Measurements from ENCODE around the gene MED29.

Gene MED29

DNA sequence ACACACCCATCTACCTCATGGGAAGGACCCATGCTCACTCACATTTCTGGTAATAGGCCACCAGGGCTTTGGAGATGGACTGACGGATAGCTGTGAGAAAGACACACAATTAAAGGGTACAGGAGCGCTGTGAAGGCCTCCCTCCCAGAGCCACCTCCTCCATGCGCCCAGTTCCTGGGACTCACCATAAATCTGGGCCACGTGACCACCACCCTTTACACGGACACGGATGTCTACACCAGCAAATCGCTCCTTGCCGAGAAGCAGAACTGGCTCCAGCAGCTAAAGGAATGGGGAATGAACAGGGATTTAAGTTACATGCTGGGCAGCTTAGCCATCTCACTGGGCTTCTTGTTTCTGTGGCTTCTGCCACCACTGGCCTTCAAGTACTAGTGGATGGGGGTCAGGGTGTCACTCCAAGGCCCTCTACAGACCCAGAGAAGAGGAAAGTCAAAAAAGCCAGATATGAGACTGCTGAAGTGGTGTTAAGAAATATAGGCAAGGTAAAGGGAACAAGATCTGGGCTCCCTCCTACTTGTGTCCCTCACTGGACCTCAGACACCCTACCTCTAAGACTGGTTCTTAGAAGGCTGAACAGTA is 42.4 kb downstream of the MED29 start:
- no peak for DNase-seq

DNA sequence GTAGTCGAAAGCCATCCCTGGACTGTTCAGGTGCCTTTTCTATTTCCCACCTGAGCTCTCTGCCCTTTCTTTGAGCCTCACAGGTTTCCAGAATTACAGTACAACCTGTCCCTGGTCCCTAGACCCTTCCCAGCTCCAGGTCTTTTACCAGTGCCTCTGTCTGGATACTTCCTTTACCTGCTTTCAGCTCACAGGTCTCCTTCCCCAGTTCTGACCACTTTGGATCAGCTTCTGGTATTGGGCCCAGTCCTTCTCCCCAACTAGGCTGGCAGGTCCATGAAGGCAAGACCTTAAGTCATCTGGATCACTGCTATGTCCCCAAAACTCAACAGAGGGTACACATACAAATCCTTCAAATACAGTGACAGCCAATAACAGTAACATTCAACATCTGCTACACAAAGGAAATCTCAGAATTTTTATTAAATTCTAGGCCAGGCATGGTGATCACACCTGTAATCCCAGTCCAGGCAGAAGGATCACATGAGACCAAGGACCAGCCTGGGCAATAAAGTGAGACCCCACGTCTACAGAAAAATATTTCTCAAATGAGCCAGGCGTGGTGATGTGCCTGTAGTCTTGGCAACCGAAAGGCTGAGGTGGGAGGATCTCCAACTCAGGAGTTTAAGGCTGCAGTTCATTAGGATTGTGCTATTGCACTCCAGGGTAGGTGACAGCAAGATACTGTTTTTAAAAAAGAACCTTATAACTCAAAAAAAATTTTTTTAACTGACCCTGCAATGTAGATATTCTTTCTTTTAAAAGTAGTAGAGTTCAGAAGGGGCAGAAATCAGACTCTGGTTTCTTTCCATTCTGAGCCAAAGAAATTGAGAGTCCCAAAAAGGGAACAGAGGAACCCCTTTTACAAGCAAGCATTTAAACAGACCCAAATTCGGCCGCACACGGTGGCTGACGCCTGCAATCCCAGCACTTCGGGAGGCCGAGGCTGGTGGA is 43.2 kb downstream of the MED29 start:
- DNase-seq, result no peak

DNA sequence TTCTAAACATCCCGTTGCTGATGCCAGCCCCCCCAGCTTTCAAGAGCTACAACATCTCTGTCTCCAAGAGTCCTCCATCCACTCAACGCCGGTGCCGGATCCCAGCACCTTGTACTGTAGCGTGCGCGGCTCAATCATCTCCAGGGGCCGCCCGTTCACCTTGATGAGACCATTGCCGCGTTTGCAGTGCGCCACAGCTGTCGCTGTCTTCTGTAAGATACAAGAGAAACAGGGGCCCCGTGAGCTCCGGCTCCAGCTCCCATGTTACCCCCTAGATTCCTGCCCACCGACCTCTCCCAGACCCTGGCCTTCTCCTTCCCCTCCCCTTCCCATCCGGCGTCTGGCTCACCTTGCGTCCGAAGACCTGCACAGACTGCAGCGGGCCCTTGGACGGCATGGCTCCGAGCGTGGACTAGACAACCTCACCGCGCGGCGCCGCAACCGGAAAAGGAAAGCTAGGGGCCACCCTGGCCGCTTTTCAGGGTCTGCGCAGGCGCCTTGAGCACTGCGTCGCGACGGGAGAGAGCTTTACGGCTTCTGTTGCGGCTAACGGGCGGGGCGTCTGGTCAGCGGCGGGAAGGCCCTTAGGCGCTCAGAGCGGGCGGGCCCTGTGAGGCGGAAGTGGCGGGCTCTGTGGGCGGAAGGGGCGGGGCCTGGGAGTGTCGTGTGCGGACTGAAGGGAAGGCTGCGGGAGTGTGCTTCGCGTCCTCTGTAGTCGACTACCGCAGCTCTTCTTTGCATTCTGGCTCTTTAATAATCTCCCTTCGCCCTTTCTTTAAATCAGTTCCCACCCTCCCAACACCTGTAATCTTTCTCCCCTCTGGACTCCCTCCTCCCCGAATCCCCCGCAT is 44.5 kb downstream of the MED29 start, which contains the start of gene RPS16:
RPS16 (minus strand) TSS at position 451 of the 851 bp plus-strand sequence; CDS start at position 397, 54 bp downstream.
- DNase-seq, result peak; percentile 99

DNA sequence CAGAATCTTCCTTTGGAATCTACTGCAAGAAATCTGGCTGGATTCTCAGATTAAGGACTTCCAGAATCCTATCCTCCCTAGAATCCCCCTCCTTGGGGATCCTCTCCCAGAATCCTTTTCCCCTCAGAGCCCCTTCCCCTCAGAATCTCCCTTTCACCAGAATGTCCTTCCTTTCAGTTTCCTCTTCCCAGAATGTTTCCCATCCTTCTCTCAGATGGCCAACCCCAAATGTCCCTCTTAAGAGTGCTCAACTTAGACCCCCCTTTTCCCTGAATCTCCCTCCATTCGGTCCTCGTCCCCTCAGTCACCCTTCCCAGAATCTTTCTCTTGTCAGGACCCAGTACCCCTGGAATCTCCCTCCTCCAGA is 45.2 kb downstream of the MED29 start:
- DNase-seq, result no peak

DNA sequence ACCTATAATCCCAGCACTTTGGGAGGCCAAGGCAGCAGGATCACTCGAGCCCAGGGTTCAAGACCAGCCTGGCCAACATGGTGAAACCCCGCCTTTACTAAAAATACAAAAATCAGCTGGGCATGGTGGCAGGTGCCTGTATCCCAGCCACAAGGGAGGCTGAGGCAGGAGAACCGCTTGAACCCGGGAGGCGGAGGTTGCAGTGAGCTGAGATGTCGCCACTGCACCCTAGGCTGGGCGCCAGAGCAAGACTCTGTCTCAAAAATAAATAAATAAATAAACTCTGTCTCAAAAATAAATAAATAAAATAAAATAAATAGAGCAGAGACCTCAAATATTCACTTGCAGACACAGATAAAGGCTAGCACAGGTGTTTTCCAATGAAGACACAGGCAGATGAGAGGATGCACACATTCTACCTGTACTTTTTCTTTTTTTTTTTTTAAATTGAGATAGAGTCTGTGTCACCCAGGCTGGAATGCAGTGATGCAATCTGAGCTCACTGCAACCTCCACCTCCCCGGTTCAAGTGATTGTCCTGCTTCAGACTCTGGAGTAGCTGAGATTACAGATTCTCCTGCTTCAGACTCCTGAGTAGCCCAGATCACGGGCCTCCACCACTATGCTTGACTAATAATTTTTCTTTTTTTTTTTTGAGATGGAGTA is 47.2 kb downstream of the MED29 start:
- DNase-seq, result no peak

DNA sequence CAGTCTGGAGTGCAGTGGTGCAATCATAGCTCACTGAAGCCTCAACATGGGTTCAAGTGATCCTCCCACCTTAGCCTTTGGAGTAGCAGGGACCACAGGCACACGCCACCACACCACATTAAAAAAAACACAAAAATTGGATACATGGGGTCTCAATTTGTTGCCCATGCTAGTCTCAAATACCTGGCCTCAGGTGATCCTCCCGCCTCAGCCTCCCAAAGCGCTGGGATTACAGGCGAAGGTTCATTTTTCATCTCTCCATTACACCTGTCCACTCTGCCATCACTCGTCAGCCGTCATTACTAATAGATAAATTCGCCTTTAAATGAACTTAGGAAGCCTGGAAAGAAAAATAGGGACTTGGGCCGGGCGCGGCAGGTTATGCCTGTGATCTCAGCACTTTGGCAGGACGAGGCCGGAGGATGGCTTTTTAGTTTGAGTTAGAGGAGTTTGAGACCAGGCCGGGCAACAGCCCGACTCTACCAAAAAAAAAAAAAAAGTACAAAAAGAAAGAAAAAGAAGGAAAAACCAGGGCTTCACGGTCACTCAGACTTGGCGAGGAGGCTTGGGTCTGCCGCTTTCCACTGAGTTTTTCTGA is 53.5 kb downstream of the MED29 start:
- no peak for DNase-seq

DNA sequence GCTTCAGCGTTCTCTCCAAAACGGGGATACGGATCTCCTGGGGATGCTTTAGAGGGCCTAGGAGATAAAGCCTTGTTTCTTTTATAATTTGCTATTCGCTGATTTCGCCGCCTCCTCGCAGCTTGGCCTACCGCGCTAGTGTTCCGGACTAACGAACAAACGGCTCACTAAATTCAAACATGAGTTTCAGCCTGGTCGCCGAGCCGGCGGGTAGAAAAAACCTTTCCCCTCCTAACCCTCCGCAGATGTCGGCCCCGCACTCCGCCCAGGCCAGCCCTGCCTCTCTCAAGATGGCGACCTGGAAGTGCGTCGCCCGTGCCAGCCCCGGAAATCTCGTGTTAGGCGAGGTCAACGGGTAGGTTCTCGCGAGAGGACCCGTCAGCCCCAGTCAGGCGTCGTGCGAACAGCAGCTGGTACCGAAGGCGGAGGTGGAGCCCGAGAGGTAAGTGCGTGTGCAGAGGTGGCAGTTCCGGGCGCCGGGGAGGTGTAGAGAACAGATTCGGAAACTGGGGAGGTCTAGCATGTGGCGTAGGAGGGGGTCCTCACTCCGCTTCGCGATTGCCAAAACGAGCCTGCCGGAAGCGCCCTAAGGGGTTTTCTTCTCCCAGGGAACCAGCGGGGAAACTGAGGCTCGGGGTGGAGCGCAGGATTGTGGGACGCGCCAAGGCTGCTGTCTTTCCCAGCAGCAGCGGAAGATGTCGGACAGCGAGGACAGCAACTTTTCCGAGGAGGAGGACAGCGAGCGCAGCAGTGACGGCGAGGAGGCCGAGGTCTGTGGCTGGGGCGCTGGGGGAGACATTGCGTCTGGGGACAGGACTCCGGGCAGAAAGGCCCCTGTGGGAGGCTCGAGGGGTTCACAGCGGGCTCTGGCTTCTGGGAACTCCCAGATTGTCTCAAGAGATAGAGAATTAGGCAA is 54.3 kb downstream of the MED29 start, which contains the start of gene SUPT5H:
SUPT5H (plus strand) TSS at position 387 of the 916 bp plus-strand sequence; CDS start at position 696, 309 bp downstream.
- peak; percentile 97 for DNase-seq

DNA sequence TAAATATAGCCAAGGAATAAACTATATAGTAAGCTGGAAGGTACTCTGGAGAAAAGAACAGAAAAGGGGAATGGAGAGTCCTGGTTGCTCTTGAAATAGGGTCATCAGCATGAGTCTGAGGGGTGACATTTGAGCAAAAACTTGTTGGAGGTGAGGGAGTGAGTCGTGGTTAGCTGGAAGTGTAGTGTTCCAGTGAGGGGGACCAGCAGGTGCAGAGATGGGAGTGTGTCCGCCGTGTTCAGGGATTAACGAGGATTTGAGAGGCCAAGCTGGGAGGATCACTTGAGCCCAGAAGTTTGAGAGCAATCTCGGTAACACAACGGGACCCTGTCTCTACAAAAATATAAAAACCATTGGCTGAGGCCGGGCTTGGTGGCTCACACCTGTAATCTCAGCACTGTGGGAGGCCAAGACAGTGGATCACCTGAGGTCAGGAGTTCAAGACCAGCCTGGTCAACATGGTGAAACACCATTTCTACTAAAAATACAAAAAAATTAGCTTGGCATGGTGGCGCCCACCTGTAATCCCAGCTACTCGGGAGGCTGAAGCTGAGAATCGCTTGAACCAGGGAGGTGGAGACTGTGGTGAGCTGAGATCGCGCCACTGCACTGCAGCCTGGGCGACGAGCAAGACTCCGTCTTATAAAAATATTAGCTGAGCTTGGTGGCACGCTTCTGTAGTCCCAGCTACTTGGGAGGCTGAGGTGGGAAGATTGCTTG is 55.3 kb downstream of the MED29 start:
- no peak for DNase-seq

DNA sequence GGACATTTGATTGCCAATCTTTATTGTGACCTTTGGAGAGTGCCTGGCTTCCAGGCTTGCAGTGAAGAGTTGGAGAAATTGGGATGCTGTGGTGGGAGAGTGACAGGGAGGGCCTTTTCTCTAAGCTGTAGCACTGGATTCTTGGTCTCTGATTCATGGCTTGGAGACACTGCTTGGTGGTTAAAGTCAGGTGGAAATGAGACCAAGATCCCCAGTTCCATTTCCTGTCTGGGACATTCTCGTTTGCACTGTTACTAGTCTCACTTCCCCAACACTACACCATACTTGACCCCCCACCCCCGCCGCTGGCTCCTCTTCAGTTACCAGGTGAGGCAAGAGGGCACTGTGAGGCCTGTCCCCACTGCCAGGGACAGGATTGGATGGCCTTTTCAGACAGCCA is 57.1 kb downstream of the MED29 start:
- DNase-seq, result no peak

DNA sequence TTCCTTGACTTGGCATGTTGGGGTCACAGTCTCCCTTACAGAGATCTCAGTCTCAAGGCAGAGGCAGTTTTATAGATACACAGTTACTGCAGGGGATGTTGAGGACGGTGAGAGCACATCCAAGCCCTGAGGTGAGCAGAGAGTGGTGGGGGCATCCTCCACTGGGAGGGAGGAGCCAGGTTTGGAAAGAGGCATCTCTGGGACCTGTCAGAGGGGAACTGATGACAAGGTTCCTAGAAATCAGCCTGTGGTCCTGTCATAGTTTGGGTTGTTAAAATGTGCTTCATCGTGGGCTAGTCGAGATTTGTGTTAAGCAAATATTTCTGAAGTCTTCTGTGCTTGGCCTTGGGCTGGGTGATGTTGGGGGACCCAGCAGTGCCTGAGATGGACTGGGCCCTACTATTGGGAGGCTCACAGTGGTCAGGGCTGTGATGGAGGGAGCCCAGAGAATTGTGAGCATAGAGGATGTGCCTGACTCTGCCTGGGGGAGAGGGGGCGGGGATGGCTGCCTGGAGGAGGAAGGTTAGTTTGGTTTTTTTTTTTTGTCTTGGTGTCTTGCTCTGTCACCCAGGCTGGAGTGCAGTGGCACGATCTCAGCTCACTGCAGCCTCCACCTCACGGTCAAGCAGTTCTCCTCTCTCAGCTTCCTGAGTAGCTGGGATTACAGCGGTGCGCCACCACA is 58.1 kb downstream of the MED29 start:
- no peak for DNase-seq
